GM21737 (cell line): ENCODE measurements around the gene LRRN1.
"Not testable (repeated sequence)": the region's sequence is repeated elsewhere in the genome, so short reads cannot be mapped to it uniquely, and the experiment has no call there.

Experiments
- ATAC-seq: cut with Tn5 transposase; IDR thresholded peaks from one replicate; pipeline ENCODE4 v1.9.1; 2021; ENCODE audit warnings: mild to moderate bottlenecking, moderate library complexity; ENCODE audit not compliant: unreplicated experiment

LRRN1 gene

GRCh38 chr3:3806092-3806491 lies 6.9 kb downstream of the LRRN1 start:
- ATAC-seq = no peak

- no peak for ATAC-seq
Observed at GRCh38 chr3:3806856-3807255, 7.6 kb downstream of the LRRN1 start.

GRCh38 chr3:3813013-3813412 lies 13.8 kb downstream of the LRRN1 start:
- no peak for ATAC-seq

GRCh38 chr3:3815206-3815605 lies 16.0 kb downstream of the LRRN1 start:
- ATAC-seq = no peak

GRCh38 chr3:3816034-3816433 lies 16.8 kb downstream of the LRRN1 start:
- ATAC-seq = no peak

GRCh38 chr3:3817865-3818264 lies 18.6 kb downstream of the LRRN1 start:
- no peak for ATAC-seq

GRCh38 chr3:3821777-3822176 lies 22.5 kb downstream of the LRRN1 start:
- no peak for ATAC-seq

- no peak for ATAC-seq
Observed at GRCh38 chr3:3825035-3825434, 25.8 kb downstream of the LRRN1 start.

GRCh38 chr3:3826521-3826920 lies 27.3 kb downstream of the LRRN1 start:
- no peak for ATAC-seq

- no peak for ATAC-seq
Observed at GRCh38 chr3:3827111-3827510, 27.9 kb downstream of the LRRN1 start.

- ATAC-seq = not testable (repeated sequence)
Observed at GRCh38 chr3:3828417-3828816, 29.2 kb downstream of the LRRN1 start.

GRCh38 chr3:3836845-3837244 lies 37.6 kb downstream of the LRRN1 start:
- no peak for ATAC-seq

- no peak for ATAC-seq
Observed at GRCh38 chr3:3842356-3842755, 43.1 kb downstream of the LRRN1 start.

- ATAC-seq = no peak
Observed at GRCh38 chr3:3847994-3848922, 49.0 kb downstream of the LRRN1 start.

GRCh38 chr3:3848923-3849275 lies 49.7 kb downstream of the LRRN1 start:
- no peak for ATAC-seq

- peak; percentile 81 for ATAC-seq
Observed at GRCh38 chr3:3851621-3852323, 52.5 kb downstream of the LRRN1 start.

GRCh38 chr3:3853544-3853943 lies 54.3 kb downstream of the LRRN1 start:
- no peak for ATAC-seq

- ATAC-seq = no peak
Observed at GRCh38 chr3:3855056-3855455, 55.8 kb downstream of the LRRN1 start.

- no peak for ATAC-seq
Observed at GRCh38 chr3:3860235-3860634, 61.0 kb downstream of the LRRN1 start.

- ATAC-seq = no peak
Observed at GRCh38 chr3:3862534-3862933, 63.3 kb downstream of the LRRN1 start.

- ATAC-seq = no peak
Observed at GRCh38 chr3:3875491-3875890, 76.3 kb downstream of the LRRN1 start.

GRCh38 chr3:3881050-3881449 lies 81.8 kb downstream of the LRRN1 start:
- ATAC-seq = no peak
